GM19239 (cell line): ENCODE measurements around the gene SLC22A23.
"Not testable (repeated sequence)": the region's sequence is repeated elsewhere in the genome, so short reads cannot be mapped to it uniquely, and the experiment has no call there.

ENCODE experiments used
- DNase-seq: peaks from one replicate; pipeline ENCODE4 v3.0.0; 2011; ENCODE audit warnings: low spot score; ENCODE audit not compliant: insufficient read length
- FAIRE-seq: peaks from 2 replicates; lab custom pipeline; 2011; peaks lifted over from hg19 to GRCh38; lab: Jason Lieb, UNC

Gene SLC22A23

GRCh38 chr6:3261921-3262320 lies 194.9 kb downstream of the SLC22A23 start:
- FAIRE-seq = no peak

GRCh38 chr6:3261518-3261820 lies 195.4 kb downstream of the SLC22A23 start:
- DNase-seq (no peak), FAIRE-seq (no peak)

More at GRCh38 chr6:3261921-3262320, 194.9 kb downstream of the SLC22A23 start:
- no peak for DNase-seq

GRCh38 chr6:3260772-3261517 lies 195.9 kb downstream of the SLC22A23 start:
- FAIRE-seq = no peak

GRCh38 chr6:3260296-3260695 lies 196.6 kb downstream of the SLC22A23 start:
- no peak for FAIRE-seq
- no peak for DNase-seq

More at GRCh38 chr6:3260772-3261517, 195.9 kb downstream of the SLC22A23 start:
- DNase-seq = no peak

GRCh38 chr6:3259491-3259958 lies 197.3 kb downstream of the SLC22A23 start:
- DNase-seq (no peak), FAIRE-seq (peak; percentile 65)

GRCh38 chr6:3258720-3259490 lies 197.9 kb downstream of the SLC22A23 start, which contains the start of gene PSMG4:
Gene PSMG4 (plus strand): TSS chr6:3258947. CDS start chr6:3259023, 76 bp downstream.
- FAIRE-seq = peak; percentile 94
- peak; percentile 98 for DNase-seq

- no peak for FAIRE-seq
- no peak for DNase-seq
Measured at GRCh38 chr6:3258201-3258600, 198.6 kb downstream of the SLC22A23 start.

GRCh38 chr6:3253597-3253961 lies 203.3 kb downstream of the SLC22A23 start:
- no peak for DNase-seq
- FAIRE-seq = no peak

- no peak for FAIRE-seq
- DNase-seq = no peak
Measured at GRCh38 chr6:3252861-3253596, 203.8 kb downstream of the SLC22A23 start.

- DNase-seq (no peak), FAIRE-seq (no peak)
Measured at GRCh38 chr6:3252369-3252768, 204.5 kb downstream of the SLC22A23 start.

- FAIRE-seq = peak; percentile 91
- DNase-seq = peak; percentile 94
Measured at GRCh38 chr6:3251462-3252314, 205.2 kb downstream of the SLC22A23 start.

GRCh38 chr6:3250231-3250675 lies 206.6 kb downstream of the SLC22A23 start:
- DNase-seq (no peak), FAIRE-seq (no peak)

- DNase-seq (no peak), FAIRE-seq (no peak)
Measured at GRCh38 chr6:3249821-3250220, 207.0 kb downstream of the SLC22A23 start.

- no peak for FAIRE-seq
- no peak for DNase-seq
Measured at GRCh38 chr6:3247255-3248146, 209.3 kb downstream of the SLC22A23 start.

GRCh38 chr6:3245216-3245615 lies 211.6 kb downstream of the SLC22A23 start:
- DNase-seq (no peak), FAIRE-seq (no peak)

- not testable (repeated sequence) for FAIRE-seq, DNase-seq
Measured at GRCh38 chr6:3244832-3245161, 212.1 kb downstream of the SLC22A23 start.

GRCh38 chr6:3244003-3244831 lies 212.6 kb downstream of the SLC22A23 start:
- DNase-seq (no peak), FAIRE-seq (no peak)

GRCh38 chr6:3242768-3243167 lies 214.1 kb downstream of the SLC22A23 start:
- FAIRE-seq (no peak), DNase-seq (no peak)
